ENCODE results near the gene ANGPTL2. TPM values are rescaled to one million over a fixed set of nuclear protein-coding genes. Genes with fewer than 3 reads are reported as not detected.

The ANGPTL2 gene
- total and polyA plus RNA-seq, 2 of the 4 experiments (the other 2 are of a cell fraction) = 9.5 to 25.1 TPM

DNA sequence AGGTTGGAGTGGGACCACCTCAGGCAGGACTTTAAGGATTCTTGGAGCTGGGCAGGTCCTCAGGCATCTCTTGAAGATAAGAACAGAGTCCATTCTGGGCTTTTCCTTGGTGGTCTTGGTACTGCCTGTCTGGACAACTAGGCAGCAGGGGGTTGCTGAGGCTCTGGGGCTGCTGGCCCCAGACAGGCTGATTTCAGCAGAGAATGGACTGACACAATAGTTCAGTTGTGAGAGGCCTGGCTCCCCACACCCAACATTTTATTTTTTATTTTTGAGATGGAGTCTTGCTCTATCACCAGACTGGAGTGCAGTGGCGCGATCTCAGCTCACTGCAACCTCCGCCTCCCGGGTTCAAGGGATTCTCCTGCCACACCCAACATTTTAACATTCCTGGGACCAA is 4.6 kb downstream of the ANGPTL2 start:
- no TSS peak for BruUV-seq (replicated peaks)
- CTCF ChIA-PET = no interaction called here
- H2BK20ac ChIP-seq (ENCODE audit: low read depth, low read length) = no peak overlapping the region
- H4K5ac ChIP-seq (ENCODE audit: low read depth, low read length) = no peak overlapping the region
- H2BK120ac ChIP-seq (ENCODE audit: low read depth, low read length) = no peak overlapping the region
- no peak overlapping the region for H3K27ac ChIP-seq (ENCODE audit: insufficient read depth, low read length)
- no peak overlapping the region for H2AFZ ChIP-seq (replicated peaks; ENCODE audit: low read length, poor library complexity)
- H3K27me3 ChIP-seq (ENCODE audit: control insufficient read depth, insufficient read depth, low read length) = no peaks in the 10 kb centered on the region
- no peak overlapping the region for H2BK15ac ChIP-seq (ENCODE audit: low read depth, low read length)
- WGBS, 2 experiments (ENCODE audit: extremely low coverage in 2 of 2, insufficient read length in 1 of 2) = no CpG with 5 or more reads among the region's 4 CpGs
- H3K18ac ChIP-seq (ENCODE audit: low read depth, low read length) = no peak overlapping the region
- dilution Hi-C loops (cut with HindIII; ENCODE audit: low sequenced_read_pairs, unreplicated experiment) (no loop called here), intact Hi-C loops (cut with micrococcal nuclease) (no loop called here), in situ Hi-C loops (cut with MboI; ENCODE audit: low sequenced_read_pairs) (no loop called here)
- H2BK5ac ChIP-seq (ENCODE audit: low read depth, low read length, poor library complexity, severe bottlenecking) = no peak overlapping the region
- no peak overlapping the region for H3K9ac ChIP-seq (ENCODE audit: low read depth, low read length)
- H3K56ac ChIP-seq (ENCODE audit: extremely low read depth, insufficient read depth, low read length) = no peak overlapping the region
- H3K79me1 ChIP-seq (ENCODE audit: low read depth in 1 of 2, low read length in 2 of 2) = peaks cover 37 to 74% of the 10 kb centered on the region in 2 experiments
- no peak overlapping the region for H3K14ac ChIP-seq (replicated peaks; ENCODE audit: low read depth, low read length)
- no peak overlapping the region for H3K23ac ChIP-seq (ENCODE audit: low read depth, low read length)
- no peak for DNase-seq
- H3K9me3 ChIP-seq (ENCODE audit: control insufficient read depth, insufficient read depth, low read length) = no peaks in the 10 kb centered on the region
- H3K4me3 ChIP-seq (ENCODE audit: insufficient read depth, low read depth, low read length) = no peak overlapping the region
- peaks cover 47% of the 10 kb centered on the region for H3K36me3 ChIP-seq (ENCODE audit: control insufficient read depth, insufficient read depth, low read length)
- H4K8ac ChIP-seq (ENCODE audit: low read depth in 2 of 2, low read length in 2 of 2) = no peak overlapping the region
- H3K4me1 ChIP-seq (ENCODE audit: control insufficient read depth, insufficient read depth, low read length) = peaks cover 27% of the 10 kb centered on the region
- H3K9me1 ChIP-seq (ENCODE audit: insufficient read depth, low read length) = peaks cover 29% of the 10 kb centered on the region
- no peak overlapping the region for H2AK5ac ChIP-seq (ENCODE audit: low read depth, low read length)
- POLR2A ChIA-PET (ENCODE audit: unreplicated experiment) = no interaction called here
- peaks cover 49% of the 10 kb centered on the region for H4K20me1 ChIP-seq (ENCODE audit: insufficient read depth, low read length)
- no peak for ATAC-seq (ENCODE audit: low read depth)
- no peak overlapping the region for H2AK9ac ChIP-seq (replicated peaks; ENCODE audit: low read depth, low read length, poor library complexity)
- H4K91ac ChIP-seq (ENCODE audit: insufficient read depth, low read depth, low read length) = no peak overlapping the region
- TF ChIP-seq CEBPB (IDR thresholded peaks at IDR 0.05; ENCODE audit: low read depth, low read length) (no peak), FOS (IDR thresholded peaks at IDR 0.05; ENCODE audit: low read depth, low read length) (no peak), MAFK (IDR thresholded peaks at IDR 0.05; ENCODE audit: low read depth, low read length) (no peak), CHD1 (IDR thresholded peaks at IDR 0.05; ENCODE audit: low read depth, low read length) (no peak), RCOR1 (IDR thresholded peaks at IDR 0.05; ENCODE audit: insufficient replicate concordance, low read length) (no peak), POLR2A (IDR thresholded peaks at IDR 0.05; ENCODE audit: low read depth, low read length) (no peak), RAD21 (IDR thresholded peaks at IDR 0.05; ENCODE audit: low read length) (no peak), MXI1 (IDR thresholded peaks at IDR 0.05; ENCODE audit: borderline replicate concordance, low read depth, low read length) (no peak)
- TF ChIP-seq, protein P1, sequence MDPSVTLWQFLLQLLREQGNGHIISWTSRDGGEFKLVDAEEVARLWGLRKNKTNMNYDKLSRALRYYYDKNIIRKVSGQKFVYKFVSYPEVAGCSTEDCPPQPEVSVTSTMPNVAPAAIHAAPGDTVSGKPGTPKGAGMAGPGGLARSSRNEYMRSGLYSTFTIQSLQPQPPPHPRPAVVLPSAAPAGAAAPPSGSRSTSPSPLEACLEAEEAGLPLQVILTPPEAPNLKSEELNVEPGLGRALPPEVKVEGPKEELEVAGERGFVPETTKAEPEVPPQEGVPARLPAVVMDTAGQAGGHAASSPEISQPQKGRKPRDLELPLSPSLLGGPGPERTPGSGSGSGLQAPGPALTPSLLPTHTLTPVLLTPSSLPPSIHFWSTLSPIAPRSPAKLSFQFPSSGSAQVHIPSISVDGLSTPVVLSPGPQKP (IDR thresholded peaks at IDR 0.05; ENCODE audit: borderline replicate concordance, low read depth, low read length) = no peak
- H3K4me2 ChIP-seq (ENCODE audit: low read depth, low read length) = no peak overlapping the region
- H3K4ac ChIP-seq (ENCODE audit: low read depth, low read length) = no peak overlapping the region
